HG03159 (cell line): Measurements from ENCODE around the gene EPHB1.
"Not testable (repeated sequence)": the region's sequence is repeated elsewhere in the genome, so short reads cannot be mapped to it uniquely, and the experiment has no call there.

Source experiments
- ATAC-seq: cut with Tn5 transposase; IDR thresholded peaks from one replicate; pipeline ENCODE4 v1.9.1; 2021; ENCODE audit warnings: mild to moderate bottlenecking, moderate library complexity; ENCODE audit not compliant: unreplicated experiment

EPHB1 gene

DNA sequence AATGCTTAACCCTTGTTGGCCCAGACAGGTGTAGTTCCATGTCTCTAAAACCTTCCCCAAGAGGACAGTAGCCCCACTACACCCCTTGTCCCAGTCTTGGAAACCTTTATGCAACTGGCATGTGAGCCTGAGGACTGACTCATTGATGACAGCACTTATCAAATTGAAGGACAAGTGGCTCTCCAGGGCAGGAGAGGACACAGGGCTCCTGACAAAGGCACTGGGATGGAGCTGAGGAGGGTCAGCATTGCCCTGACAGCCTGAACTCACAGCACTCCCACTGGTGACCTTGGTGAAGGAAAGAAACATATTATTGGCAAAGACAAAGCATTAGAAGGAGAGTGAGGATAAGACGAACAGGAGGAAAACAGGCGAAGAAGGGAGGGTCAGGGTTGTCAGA, 139.9 kb downstream of the EPHB1 start:
- ATAC-seq = no peak

DNA sequence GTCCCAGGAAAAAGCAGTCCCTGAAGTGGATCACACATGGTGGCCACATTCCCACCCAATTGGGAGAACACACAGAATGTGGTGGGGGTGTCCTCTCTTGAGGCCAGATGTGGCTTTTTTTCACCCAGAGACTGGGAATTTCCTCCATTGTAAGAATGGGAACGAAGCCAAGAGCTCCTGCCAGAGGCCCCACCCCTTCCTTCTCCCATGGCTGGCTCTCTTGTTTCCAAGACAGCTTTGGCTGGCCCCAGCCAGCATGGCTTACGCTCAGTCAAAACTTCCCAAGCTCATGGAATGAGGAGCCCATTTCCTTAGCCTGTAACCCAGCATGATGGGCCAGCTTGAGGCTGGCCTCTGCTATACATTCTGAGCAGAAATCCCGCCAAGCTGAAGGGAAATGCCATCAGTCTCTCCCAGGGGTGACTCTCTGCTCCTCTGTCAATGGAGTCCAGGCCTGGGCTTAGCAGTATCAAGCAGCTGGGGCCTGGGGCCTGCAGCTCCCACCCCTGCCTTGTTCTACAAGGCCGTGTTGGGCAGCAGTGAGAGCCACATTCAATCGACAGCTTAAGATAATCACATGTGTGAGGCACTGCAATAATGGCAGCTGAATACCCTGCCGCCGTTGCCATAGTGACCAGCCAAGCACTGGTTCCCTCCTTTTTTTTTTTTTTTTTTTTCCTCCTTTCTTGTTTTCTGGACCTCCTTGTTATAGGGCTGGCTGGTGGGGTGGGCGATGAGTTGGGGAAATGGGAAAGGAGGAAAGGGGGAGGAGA, 142.4 kb downstream of the EPHB1 start:
- no peak for ATAC-seq

DNA sequence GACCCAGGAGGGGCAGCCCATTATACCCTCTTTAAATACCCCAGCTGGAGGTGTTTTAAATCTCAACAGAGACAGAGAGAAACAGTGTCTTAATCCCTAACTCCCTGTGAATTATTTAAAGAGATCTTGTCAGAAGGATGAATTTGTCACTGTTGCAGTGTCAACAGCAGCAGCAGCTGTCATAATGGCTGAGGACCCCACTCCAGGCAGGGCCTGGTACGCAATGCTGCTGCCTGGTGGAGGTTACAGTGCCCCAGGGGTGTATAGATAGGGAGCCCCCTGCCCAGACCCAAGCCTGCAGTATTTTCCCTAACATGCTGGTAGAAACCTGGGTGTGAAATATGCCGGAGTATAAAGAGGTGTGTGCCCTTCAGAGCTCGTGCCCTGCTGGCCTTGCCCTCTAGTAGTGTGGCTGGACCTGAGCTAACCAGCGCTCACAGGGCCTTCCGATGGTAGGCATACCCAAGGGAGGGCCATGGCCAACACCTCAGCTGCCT, 143.0 kb downstream of the EPHB1 start:
- ATAC-seq = no peak

DNA sequence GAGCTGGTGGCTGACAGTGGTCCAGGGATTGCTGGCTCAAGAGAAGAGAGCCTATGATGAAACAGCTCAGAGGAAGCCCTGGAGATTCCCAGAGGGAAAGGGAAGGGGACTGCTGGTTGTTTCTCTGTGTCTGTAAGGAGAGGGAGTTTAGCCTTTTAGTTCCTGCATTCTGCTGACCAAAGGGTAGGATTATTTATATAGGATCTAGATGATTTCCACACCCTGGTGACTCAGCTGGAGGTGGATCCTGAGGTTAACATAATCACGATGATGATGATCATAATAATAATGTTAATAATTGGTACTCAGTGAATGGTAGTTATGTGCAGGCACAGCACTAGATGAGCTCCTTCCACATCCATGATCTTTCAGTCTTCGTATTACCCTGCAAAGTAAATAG, 144.9 kb downstream of the EPHB1 start:
- ATAC-seq = no peak

DNA sequence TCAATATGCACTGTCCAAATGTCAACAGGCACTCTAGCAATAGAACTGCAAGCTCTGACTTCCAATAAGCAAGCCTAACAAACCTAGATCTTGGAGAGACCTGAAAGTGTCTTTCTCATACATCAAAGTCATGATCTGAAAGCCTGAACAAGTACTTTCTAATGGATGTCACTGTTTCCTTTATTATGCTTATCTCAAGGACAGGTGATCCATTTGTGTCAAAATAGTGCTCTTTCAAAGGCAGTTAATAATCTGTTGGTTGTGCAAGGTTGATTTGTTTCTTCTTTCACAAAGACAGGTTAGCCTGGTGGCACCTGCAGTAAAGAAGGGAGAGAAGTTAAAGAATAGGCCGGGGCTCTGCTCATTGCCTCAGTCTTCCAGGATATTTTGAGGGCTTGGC, 146.8 kb downstream of the EPHB1 start:
- ATAC-seq = no peak

DNA sequence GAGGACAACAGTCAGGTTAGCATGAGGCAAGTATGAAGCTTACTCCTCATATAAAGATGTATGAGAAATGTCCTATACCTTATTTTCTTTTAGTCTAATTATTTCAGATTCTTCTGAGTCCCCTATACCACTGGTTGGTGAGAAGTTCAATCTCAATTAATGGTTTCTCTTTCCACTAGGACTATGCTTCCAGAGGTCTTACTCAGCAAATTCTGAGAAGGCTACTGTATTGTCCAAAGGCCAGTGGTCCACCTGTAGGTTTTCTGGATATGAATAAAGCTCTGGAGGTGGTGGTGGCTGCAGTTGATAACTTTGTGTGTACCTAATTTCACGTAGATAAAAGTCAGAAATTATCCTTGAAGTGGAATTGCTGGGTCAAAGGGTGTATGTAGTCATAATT, 149.4 kb downstream of the EPHB1 start:
- ATAC-seq = no peak

DNA sequence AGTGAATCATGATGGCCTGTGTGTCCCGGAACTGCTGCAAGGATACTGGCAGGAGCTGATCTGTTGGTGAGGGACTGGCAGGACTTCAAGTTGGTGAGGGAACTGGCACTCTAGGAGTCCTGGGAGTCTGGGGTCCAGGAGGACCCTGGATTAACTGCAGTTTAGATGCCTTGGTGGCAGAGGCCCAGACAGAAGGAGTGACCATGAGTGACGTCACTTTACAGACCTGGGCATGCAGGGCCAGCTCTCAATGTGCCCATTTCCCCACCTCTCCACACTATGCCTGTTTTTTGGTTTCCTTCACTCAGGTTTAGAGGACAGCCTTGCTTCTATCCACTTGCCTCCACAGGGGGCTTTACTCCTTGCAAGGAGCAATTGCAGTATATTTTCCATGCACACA, 154.1 kb downstream of the EPHB1 start:
- no peak for ATAC-seq

DNA sequence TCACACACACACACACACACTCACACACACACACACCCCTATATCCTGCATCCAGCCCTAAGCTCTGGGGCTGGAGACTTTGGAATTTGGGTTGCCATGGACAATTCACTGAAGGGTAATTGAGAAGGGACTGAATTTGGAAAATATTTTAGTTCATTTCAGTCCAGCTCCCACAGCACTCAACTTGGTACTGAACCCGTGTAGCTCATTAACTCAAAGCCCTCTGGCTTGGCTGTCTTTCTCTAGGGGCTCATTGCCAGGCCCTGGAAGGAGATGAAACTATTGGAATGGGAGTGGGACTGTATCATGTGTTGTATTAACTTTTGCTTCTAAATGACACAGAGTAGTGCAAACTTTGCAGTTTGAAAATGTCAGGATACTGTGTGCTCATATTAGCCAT, 157.3 kb downstream of the EPHB1 start:
- no peak for ATAC-seq

DNA sequence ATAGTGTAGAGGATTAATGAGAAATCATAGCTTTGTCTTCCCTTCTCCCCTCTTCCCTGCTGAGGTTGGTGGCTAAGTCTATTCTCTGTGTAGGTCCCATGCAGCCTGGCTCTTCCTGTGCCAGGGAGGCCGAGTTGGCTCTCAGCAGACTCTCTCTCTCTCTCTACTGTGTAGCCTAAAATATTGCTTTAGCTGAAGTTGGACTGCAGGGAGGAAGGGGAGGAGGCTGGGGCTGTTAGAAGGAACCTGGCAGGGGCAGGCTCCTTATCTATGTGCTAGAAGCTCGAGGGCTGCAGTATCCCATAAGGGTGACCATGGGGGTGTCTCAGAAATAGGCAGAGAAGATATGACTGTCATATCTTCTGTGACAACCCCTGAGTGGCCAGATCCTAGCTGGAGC, 160.8 kb downstream of the EPHB1 start:
- ATAC-seq = no peak

DNA sequence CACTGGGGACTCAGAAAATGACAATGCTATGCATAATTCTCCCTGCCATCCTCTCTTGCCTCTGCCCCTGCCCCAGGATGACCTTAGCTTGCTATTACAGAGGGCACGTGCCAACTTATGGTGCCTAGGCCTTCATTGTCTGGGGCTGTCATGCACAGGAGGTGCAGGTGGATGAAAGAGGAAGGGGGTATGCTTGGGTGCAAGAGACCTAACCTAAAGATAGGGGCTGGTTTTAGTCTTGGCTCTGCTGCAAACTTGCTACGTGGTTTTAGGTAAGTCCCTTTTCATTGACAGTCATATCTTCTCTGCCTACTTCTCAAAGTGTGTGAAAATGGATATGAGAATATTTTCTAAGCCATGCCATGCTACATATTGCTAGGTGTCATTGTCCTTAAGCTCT, 161.3 kb downstream of the EPHB1 start:
- ATAC-seq = peak; percentile 72

DNA sequence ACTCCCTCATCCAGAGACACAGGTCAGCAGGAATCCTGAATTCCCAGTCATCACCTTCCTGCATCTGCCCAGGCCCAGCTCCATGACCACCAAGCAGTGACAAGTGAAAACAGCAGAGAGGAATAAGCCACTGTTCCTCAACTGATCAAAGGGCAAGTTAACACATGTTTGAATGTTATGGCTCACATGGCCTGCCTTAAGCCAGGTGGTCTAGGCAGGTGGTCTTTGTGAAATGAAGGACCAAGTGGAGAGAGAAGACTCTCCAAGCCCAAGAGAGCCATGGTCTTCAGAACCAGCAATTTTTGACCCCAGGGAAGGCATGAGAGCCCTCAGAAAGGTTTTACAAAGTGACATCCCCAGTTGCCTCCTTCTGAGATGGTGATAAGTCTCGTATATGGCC, 161.8 kb downstream of the EPHB1 start:
- ATAC-seq = no peak

DNA sequence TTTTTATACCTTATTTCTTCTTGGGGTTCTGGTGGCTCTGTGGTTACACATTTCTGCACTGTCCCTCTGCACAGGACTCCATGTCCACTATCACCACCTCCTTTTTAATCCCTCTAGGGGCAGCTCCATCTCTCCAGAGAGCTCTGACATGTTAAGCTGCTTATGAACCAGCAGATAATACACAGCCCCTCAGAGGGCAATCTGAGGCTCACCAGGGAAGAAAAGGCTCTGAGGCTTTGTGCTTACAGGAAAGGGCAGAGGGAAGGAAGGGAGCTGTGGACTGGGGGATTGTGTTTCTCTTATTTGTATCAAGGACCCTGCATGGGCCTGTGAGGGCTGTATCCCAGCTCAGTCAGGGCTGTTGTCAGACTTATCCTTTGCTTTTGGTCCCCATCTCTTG, 164.5 kb downstream of the EPHB1 start:
- ATAC-seq = no peak

DNA sequence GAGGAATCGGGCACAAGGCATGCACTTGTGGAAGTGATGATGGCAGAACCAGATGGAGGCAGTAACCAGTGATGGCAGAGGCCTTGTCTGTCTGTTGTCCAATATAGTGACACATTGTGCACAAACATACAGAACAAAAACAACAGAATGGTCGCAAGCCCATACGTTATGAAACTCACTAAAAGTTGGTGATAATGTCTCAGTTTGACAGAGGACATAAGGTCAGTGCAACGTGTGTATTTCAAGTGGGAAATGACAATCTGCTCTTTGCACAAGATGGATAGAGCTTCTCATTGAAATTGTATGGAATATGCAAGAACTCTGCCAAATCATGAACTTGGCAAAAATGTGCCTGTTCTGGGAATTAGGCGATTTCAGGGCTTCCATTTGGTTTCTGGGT, 169.2 kb downstream of the EPHB1 start:
- no peak for ATAC-seq

DNA sequence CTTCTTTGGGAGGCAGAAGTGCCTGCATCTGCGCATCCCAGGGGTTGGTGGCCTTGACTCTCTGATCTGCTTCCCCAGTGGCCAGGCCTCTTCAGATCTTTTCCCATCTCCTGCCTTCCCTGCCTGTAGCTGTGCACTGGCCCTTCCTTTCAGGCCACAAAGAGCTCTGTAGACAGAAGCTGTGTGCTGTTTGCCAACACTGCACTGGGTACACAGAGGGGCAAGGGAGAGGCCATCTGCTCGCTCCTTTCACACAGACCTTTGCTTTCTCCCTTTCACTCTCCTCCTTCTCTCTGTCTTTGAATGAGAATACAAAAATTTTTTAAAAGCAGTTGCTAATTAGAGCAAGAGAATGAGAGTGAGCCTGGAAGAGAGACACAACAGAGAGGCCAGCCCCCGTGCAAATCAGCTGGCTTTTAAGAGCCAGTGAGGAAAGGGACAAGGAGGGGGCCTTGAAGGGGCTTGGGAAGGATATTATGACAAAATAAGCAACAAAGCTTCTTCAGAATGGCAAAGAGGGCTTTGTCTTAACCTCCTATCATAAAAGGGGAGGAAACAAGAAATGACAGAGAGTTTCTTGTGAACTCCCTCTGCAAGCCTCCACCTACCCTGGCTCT, 170.9 kb downstream of the EPHB1 start:
- no peak for ATAC-seq

DNA sequence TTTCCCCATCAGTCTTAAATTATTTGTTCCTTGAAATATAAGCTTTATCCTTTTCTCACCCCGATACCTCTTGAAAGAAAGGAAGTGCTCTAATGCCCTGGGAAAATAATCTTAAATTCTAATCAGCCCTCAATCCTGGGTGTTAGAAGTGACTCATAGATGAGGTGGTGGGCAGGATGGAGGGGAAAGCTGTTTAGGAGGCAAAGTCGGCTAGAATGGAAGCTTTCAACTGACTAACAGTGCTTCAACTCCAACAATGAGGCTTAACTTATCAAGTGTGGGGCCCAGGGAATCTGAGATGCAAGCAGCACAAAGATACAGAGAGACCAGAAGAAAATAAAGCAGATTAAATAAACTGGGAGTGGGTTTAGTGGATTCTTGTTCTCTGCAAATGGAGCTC, 175.8 kb downstream of the EPHB1 start:
- ATAC-seq = no peak

DNA sequence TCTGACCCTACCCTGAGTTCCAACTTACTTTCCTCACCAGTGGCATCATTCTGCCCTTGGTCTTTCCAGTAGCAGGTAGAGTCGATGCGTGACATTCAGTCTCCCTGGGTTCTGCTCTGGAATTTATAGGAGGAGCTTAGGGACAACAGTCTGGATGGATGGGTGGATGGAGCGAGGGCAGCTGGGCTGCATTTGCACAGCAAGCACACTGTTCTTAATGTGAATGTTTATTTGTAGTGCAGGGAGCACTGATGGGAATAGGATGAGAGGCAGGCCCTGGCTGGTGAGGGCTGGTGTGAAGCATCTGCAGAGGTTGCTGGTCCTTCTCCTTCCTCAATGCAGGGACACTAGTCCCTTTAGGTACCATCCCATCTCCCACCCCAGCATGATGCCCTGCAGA, 176.2 kb downstream of the EPHB1 start:
- ATAC-seq = no peak

DNA sequence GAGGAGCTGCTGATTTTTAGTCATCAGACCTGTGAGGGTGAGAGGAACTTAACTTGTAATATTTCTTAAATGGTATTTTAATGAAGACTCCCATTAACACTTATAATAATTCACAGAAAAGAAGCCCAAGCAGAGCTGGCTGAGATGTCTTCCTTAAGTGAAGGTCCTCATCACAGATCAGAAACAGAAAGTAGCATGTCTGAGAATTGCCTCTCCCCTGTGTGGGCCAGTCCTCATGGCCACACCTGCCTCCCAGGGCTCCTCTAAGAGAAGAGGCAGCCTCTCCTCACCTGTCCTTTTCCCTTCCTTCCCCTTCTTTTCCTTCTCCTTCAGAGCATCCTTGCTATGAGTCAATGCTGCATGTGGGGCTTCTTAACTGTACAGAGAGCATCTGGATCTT, 176.8 kb downstream of the EPHB1 start:
- not testable (repeated sequence) for ATAC-seq

DNA sequence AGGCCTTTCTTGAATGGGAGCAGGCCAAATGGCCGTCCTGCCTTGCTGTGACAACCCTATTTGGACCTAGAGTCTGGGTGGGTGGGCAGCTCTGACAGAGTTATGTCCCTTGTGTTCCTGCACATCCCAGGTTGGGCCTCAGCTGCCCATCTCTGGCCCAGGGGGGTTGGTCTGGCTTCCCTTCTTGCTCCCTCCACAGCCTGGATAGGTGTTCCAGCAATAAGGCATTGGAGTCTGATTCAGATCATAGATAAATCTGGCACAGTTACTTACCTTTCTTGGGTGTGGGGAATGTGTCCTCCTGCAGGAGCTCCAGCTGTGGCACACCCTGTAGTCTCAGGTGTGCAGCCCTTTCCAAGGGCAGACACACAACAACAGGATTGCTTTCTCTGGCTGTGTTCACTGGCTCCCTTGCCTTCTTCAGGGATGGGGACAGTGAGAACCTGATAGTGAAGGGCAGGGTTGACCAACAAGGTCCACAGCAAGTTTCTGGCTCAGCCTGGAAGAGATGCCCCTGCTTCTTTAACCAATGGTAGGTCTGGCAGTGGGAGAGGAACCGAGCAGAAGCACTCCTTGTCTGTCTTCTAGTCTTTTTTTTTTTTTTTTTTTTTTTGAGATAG, 177.9 kb downstream of the EPHB1 start:
- ATAC-seq = no peak

DNA sequence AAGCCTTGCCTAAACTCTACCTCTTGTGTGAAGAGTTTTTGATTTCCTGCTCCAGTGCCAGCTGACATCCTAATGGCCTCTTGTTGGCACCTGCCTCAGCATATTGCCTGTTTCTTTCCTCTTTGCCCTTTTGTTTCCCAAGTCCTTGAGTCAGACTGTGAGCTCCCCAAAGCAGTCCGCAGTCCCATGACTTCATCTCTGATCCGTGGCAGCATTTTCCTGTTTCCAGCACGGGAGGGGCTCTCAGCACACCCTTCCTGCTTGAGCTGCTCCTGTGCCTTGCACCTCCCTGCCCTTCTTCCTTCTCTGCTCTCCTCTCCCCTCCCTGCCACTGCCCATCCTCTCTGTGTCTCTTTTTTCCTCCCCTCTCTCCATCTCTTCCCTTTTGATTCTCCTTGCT, 179.6 kb downstream of the EPHB1 start:
- ATAC-seq = no peak

DNA sequence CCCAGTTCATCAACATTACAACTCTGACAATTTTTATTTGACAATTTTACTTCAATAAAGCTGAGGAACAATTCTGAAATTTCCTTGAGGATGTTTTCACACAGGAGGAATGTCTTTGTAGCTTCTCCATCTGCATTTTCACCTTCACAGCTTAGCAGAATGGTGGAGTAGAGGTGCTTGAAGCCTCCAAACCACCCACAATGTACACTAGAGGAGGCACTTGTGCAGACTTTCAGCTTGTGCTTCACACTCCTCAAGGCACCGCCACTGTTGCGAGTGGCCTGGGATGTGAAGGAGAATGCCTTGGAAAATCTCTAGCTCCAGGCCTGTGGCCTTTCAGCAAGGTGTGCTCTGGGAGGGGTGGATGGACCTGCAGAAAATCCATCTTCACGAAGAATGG, 181.9 kb downstream of the EPHB1 start:
- ATAC-seq = no peak

DNA sequence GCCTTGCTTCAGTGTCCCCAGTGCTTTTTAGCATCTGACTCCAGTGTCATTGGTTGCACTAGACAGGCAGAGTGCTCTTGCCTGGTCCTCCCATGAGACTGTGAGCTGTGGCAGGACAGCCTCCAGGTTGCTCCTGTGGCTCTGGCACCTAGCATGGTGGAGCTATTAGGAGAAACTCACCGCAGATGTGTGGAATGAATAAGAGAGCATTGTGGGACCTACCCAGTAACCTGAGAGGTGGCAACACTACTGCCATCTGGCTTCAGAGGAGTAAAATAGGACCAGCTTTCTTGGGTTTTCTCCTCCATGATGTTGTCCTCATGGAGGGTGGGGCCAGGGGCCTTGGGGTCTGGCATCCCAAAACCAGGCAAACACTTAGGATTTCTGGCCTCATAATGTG, 183.6 kb downstream of the EPHB1 start:
- ATAC-seq = no peak
